ENCODE data around the gene C1S. TPM values are rescaled to one million over a fixed set of nuclear protein-coding genes. Genes with fewer than 3 reads are reported as not detected.

Gene C1S
- total RNA-seq, 2 experiments from 2014 or later = 3.8 to 4.6 TPM

GRCh38 chr12:7107636-7108002 is 47.1 kb downstream of the C1S start:
- no peak for ATAC-seq (ENCODE audit: poor library complexity)
- POLR2A ChIA-PET = interaction anchor here (0.9 to 3.8 kb wide), 13 partner anchors 11 to 240 kb away, joined by 3 to 56 read pairs (median 8); partner anchors contain the start of genes C12orf57, C1R, CLSTN3 and ENO2
- H3K27me3 Mint-ChIP-seq = no peaks in the 10 kb centered on the region

GRCh38 chr12:7108003-7108795 is 47.7 kb downstream of the C1S start:
- Mint-ChIP-seq H3K4me3 (peak overlapping the region; percentile 93), H3K4me1 (ENCODE audit: low read depth) (peaks cover 50% of the 10 kb centered on the region), H3K9me3 (peaks cover 9% of the 10 kb centered on the region), H3K36me3 (ENCODE audit: low read depth) (peaks cover 45% of the 10 kb centered on the region), H3K27ac (peak overlapping the region; percentile 93), H3K27me3 (no peaks in the 10 kb centered on the region)
- Histone ChIP-seq H3K4me1 (ENCODE audit: insufficient read depth, low read length) (peaks cover 38% of the 10 kb centered on the region), H3K27me3 (ENCODE audit: control insufficient read depth in 1 of 2, insufficient read depth in 2 of 2, low read length in 2 of 2) (no peaks in the 10 kb centered on the region), H3K36me3 (ENCODE audit: insufficient read depth, low read length) (peaks cover 21% of the 10 kb centered on the region), H3K27ac (ENCODE audit: low read depth in 1 of 2, low read length in 2 of 2) (peak overlapping the region; percentile 79 to 80), H3K4me3 (ENCODE audit: low read length) (peak overlapping the region; percentile 70), H3K9me3 (ENCODE audit: control insufficient read depth in 1 of 2, insufficient read depth in 1 of 2, low read length in 2 of 2) (no peaks in the 10 kb centered on the region)
- intact Hi-C loops (cut with DNase I, micrococcal nuclease) = loop anchor here (2.0 to 5.0 kb wide), 2 partner anchors 91 to 137 kb away; partner anchors contain the start of genes LPCAT3 (in 2 of the 2), EMG1 (in 1 of the 2) and PHB2 (in 1 of the 2)
- POLR2A ChIA-PET = interaction anchor here (0.6 to 3.8 kb wide), 20 partner anchors 10 to 362 kb away, joined by 3 to 56 read pairs (median 6); partner anchors contain the start of genes C12orf57, C1R, CLSTN3 and ENO2
- CTCF ChIA-PET = interaction anchor here (0.8 to 3.4 kb wide), 6 partner anchors 15 to 239 kb away, joined by 3 to 16 read pairs (median 10); partner anchors contain the start of genes C12orf57, RNU7-1 and SPSB2
- DNase-seq (peak; percentile 47 to 87 (median 70)), ATAC-seq (ENCODE audit: poor library complexity) (peak; percentile 90)
- TF ChIP-seq CTCF (IDR thresholded peaks at IDR 0.05) = no peak

More at GRCh38 chr12:7107636-7108002, 47.1 kb downstream of the C1S start:
- peaks cover 21% of the 10 kb centered on the region for H3K36me3 ChIP-seq (ENCODE audit: insufficient read depth, low read length)
- Mint-ChIP-seq H3K4me3 (peak overlapping the region; percentile 93), H3K9me3 (peaks cover 9% of the 10 kb centered on the region), H3K27ac (peak overlapping the region; percentile 93), H3K36me3 (ENCODE audit: low read depth) (peaks cover 50% of the 10 kb centered on the region), H3K4me1 (ENCODE audit: low read depth) (peaks cover 53% of the 10 kb centered on the region)
- no peaks in the 10 kb centered on the region for H3K27me3 ChIP-seq (ENCODE audit: control insufficient read depth in 1 of 2, insufficient read depth in 2 of 2, low read length in 2 of 2)
- H3K4me1 ChIP-seq (ENCODE audit: insufficient read depth, low read length) = peaks cover 38% of the 10 kb centered on the region
- H3K9me3 ChIP-seq (ENCODE audit: control insufficient read depth in 1 of 2, insufficient read depth in 1 of 2, low read length in 2 of 2) = no peaks in the 10 kb centered on the region
- no peak for TF ChIP-seq CTCF (IDR thresholded peaks at IDR 0.05)
- H3K27ac ChIP-seq (ENCODE audit: low read depth in 1 of 2, low read length in 2 of 2) = peak overlapping the region; percentile 79 to 80
- intact Hi-C loops (cut with DNase I, micrococcal nuclease) = loop anchor here (2.0 to 5.0 kb wide), 2 partner anchors 90 to 137 kb away; partner anchors contain the start of genes LPCAT3 (in 2 of the 2), EMG1 (in 1 of the 2) and PHB2 (in 1 of the 2)
- peak overlapping the region; percentile 70 for H3K4me3 ChIP-seq (ENCODE audit: low read length)
- peak in 1 of 14 experiments; percentile 2 for DNase-seq
- CTCF ChIA-PET = interaction anchor here (0.8 to 3.4 kb wide), 5 partner anchors 15 to 238 kb away, joined by 3 to 16 read pairs (median 7); partner anchors contain the start of gene SPSB2

- peaks cover 9% of the 10 kb centered on the region for H3K9me3 Mint-ChIP-seq
- CTCF ChIA-PET = interaction anchor here (0.5 to 3.4 kb wide), 17 partner anchors 9 to 240 kb away, joined by 3 to 16 read pairs (median 3); partner anchors contain the start of genes C12orf57, CLSTN3, LPCAT3 and RNU7-1
- H3K36me3 Mint-ChIP-seq (ENCODE audit: low read depth) = peaks cover 41% of the 10 kb centered on the region
- intact Hi-C loops (cut with DNase I, micrococcal nuclease) = loop anchor here (1.0 to 5.0 kb wide), 3 partner anchors 92 to 185 kb away; partner anchors contain the start of genes LPCAT3 (in 2 of the 2), EMG1 (in 1 of the 2) and PHB2 (in 1 of the 2)
- POLR2A ChIA-PET = interaction anchor here (0.7 to 3.8 kb wide), 14 partner anchors 21 to 257 kb away, joined by 3 to 56 read pairs (median 8); partner anchors contain the start of genes C12orf57, CLSTN3, ENO2 and LPCAT3
- H3K27ac Mint-ChIP-seq = peak within 1 kb of the TSS; percentile 93
- peak; percentile 48 for ATAC-seq (ENCODE audit: poor library complexity)
- Histone ChIP-seq H3K4me3 (ENCODE audit: low read length) (peak within 1 kb of the TSS; percentile 70), H3K9me3 (ENCODE audit: control insufficient read depth in 1 of 2, insufficient read depth in 1 of 2, low read length in 2 of 2) (no peaks in the 10 kb centered on the region), H3K27me3 (ENCODE audit: control insufficient read depth in 1 of 2, insufficient read depth in 2 of 2, low read length in 2 of 2) (no peaks in the 10 kb centered on the region), H3K4me1 (ENCODE audit: insufficient read depth, low read length) (peaks cover 43% of the 10 kb centered on the region), H3K27ac (ENCODE audit: low read depth in 1 of 2, low read length in 2 of 2) (peak within 1 kb of the TSS; percentile 79 to 80), H3K36me3 (ENCODE audit: insufficient read depth, low read length) (peaks cover 17% of the 10 kb centered on the region)
- peaks cover 46% of the 10 kb centered on the region for H3K4me1 Mint-ChIP-seq (ENCODE audit: low read depth)
- peak; percentile 55 to 85 (median 76) for DNase-seq
- peak within 1 kb of the TSS; percentile 93 for H3K4me3 Mint-ChIP-seq
- TF ChIP-seq CTCF (IDR thresholded peaks at IDR 0.05) = peak; percentile 95
- H3K27me3 Mint-ChIP-seq = no peaks in the 10 kb centered on the region
Observed at GRCh38 chr12:7108796-7109571, 48.5 kb downstream of the C1S start, which contains the start of gene C1RL. TSS of gene C1RL (minus strand) at chr12:7109214. CDS start at chr12:7109180, 34 bp downstream.

All from CD4-positive, alpha-beta T cell (primary cell).